ENCODE measurements around the gene FANCC.
"Not testable (repeated sequence)": the region's sequence is repeated elsewhere in the genome, so short reads cannot be mapped to it uniquely, and the experiment has no call there.

Gene FANCC

GRCh38 chr9:95330720-95331404 lies 13.4 kb upstream of the FANCC start:
- no peak for DNase-seq

GRCh38 chr9:95329061-95329460 lies 11.6 kb upstream of the FANCC start:
- DNase-seq: not testable (repeated sequence)

- no peak for DNase-seq
These were observed 9.8 kb upstream of the FANCC start for GRCh38 chr9:95327239-95327865.

- no peak for DNase-seq
These were observed 7.7 kb upstream of the FANCC start for GRCh38 chr9:95325221-95325620.

- DNase-seq: no peak
These were observed 343 bp upstream of the FANCC start for GRCh38 chr9:95317893-95318211.

GRCh38 chr9:95316794-95317118 lies 753 bp downstream of the FANCC start:
- DNase-seq: peak in 17 of 58 donors; percentile 21 to 58 (median 38)

GRCh38 chr9:95316274-95316673 lies 1.2 kb downstream of the FANCC start:
- DNase-seq: no peak

- no peak for DNase-seq
These were observed 2.3 kb downstream of the FANCC start for GRCh38 chr9:95315108-95315746.

GRCh38 chr9:95313010-95313498 lies 4.5 kb downstream of the FANCC start:
- DNase-seq: peak in 51 of 58 donors; percentile 1 to 67 (median 27)

- no peak for DNase-seq
These were observed 5.5 kb downstream of the FANCC start for GRCh38 chr9:95311961-95312360.

- DNase-seq: no peak
These were observed 10.0 kb downstream of the FANCC start for GRCh38 chr9:95307538-95307937.

- DNase-seq: no peak
These were observed 10.7 kb downstream of the FANCC start for GRCh38 chr9:95306819-95307218.

- no peak for DNase-seq
These were observed 11.6 kb downstream of the FANCC start for GRCh38 chr9:95305770-95306492.

GRCh38 chr9:95302479-95302878 lies 15.0 kb downstream of the FANCC start:
- no peak for DNase-seq

- no peak for DNase-seq
These were observed 19.7 kb downstream of the FANCC start for GRCh38 chr9:95297760-95298159.

- DNase-seq: no peak
These were observed 20.2 kb downstream of the FANCC start for GRCh38 chr9:95297316-95297715.

- DNase-seq: no peak
These were observed 20.7 kb downstream of the FANCC start for GRCh38 chr9:95296761-95297160.

GRCh38 chr9:95293296-95293695 lies 24.2 kb downstream of the FANCC start:
- not testable (repeated sequence) for DNase-seq

GRCh38 chr9:95292226-95292625 lies 25.3 kb downstream of the FANCC start:
- DNase-seq: no peak

GRCh38 chr9:95286151-95286550 lies 31.4 kb downstream of the FANCC start:
- DNase-seq: no peak

GRCh38 chr9:95285307-95285706 lies 32.2 kb downstream of the FANCC start:
- DNase-seq: no peak
